ENCODE data around the gene MFSD8. TPM values are rescaled to one million over a fixed set of nuclear protein-coding genes. Genes with fewer than 3 reads are reported as not detected.
"Not testable (repeated sequence)": the region's sequence is repeated elsewhere in the genome, so short reads cannot be mapped to it uniquely, and the experiment has no call there.

MFSD8 gene
- total and polyA plus RNA-seq, 2 of the 8 experiments (the other 6 are each of a cell fraction or from before 2014, with no cell fraction given) = 9.2 to 15.8 TPM

- WGBS, 2 experiments (ENCODE audit: extremely low coverage in 1 of 2, insufficient coverage in 1 of 2, insufficient read length in 1 of 2, insufficient replicate concordance in 2 of 2, low coverage in 1 of 2, low lambda C conversion rate in 2 of 2, missing lambda C conversion rate in 1 of 2) = 97% methylated on average over 3 of the region's 4 CpGs; no CpG with 5 or more reads in 1 of the 2 experiments
- H2BK15ac ChIP-seq (ENCODE audit: low read length); H3K23ac ChIP-seq (ENCODE audit: insufficient read length); H3K9ac ChIP-seq (replicated peaks in 1 of 4; ENCODE audit: extremely low read depth in 1 of 4, low read depth in 3 of 4, low read length in 3 of 4); H2BK120ac ChIP-seq (replicated peaks; ENCODE audit: low read depth, low read length); H2BK5ac ChIP-seq (ENCODE audit: low read depth, low read length); H3K18ac ChIP-seq (ENCODE audit: extremely low read depth, low read length); H2BK20ac ChIP-seq (ENCODE audit: low read length); H3K4ac ChIP-seq (replicated peaks; ENCODE audit: insufficient read length, low read depth, low read length); H3K14ac ChIP-seq (ENCODE audit: insufficient read length); H3K36me3 ChIP-seq (ENCODE audit: control insufficient read depth in 2 of 4, insufficient read depth in 4 of 4, low read length in 3 of 4); H4K91ac ChIP-seq (replicated peaks; ENCODE audit: insufficient read length, low read length); H3K4me1 ChIP-seq (replicated peaks in 1 of 4; ENCODE audit: control insufficient read depth in 3 of 4, insufficient read depth in 4 of 4, low read length in 3 of 4); H4K5ac ChIP-seq (ENCODE audit: insufficient read length, low read depth, low read length); H2BK12ac ChIP-seq (ENCODE audit: low read depth, low read length); H3K56ac ChIP-seq (replicated peaks; ENCODE audit: insufficient read length, low read depth, low read length); H3K4me2 ChIP-seq (ENCODE audit: insufficient read depth in 1 of 2, low read depth in 2 of 2, low read length in 2 of 2); FAIRE-seq; H4K20me1 ChIP-seq (replicated peaks in 1 of 2; ENCODE audit: control insufficient read depth in 1 of 2, insufficient read depth in 2 of 2, low read length in 2 of 2); H3K27ac ChIP-seq (ENCODE audit: low read depth, low read length); H2AK5ac ChIP-seq (ENCODE audit: low read depth, low read length); H3K23me2 ChIP-seq (ENCODE audit: low read depth, low read length); H4K8ac ChIP-seq (ENCODE audit: extremely low read depth, insufficient read depth, low read length); H3K27me3 ChIP-seq (replicated peaks in 1 of 4; ENCODE audit: control insufficient read depth in 3 of 4, extremely low read depth in 1 of 4, insufficient read depth in 3 of 4, low read length in 3 of 4); H2AFZ ChIP-seq (ENCODE audit: low read length); POLR2A ChIA-PET (ENCODE audit: partially characterized antibody); H3K4me3 ChIP-seq (ENCODE audit: extremely low read depth in 1 of 4, insufficient read depth in 2 of 4, low read depth in 3 of 4, low read length in 4 of 4); H3K79me1 ChIP-seq (ENCODE audit: low read depth, low read length); DNase-seq (ENCODE audit: low read depth in 1 of 2, low spot score in 2 of 2); H3K9me3 ChIP-seq (ENCODE audit: insufficient read depth in 2 of 2, low read depth in 1 of 2, low read length in 1 of 2): not testable (repeated sequence)
- H3K79me2 ChIP-seq (ENCODE audit: control insufficient read depth in 1 of 2, insufficient read depth in 2 of 2, low read length in 2 of 2) = peaks cover 0 to 47% of the 10 kb centered on the region in 2 experiments; a peak in 2 of 4 replicates
- CTCF ChIA-PET (ENCODE audit: partially characterized antibody) = interaction anchor here (0.6 to 1.4 kb wide), 4 partner anchors 11 to 220 kb away, joined by 3 read pairs; no protein-coding TSS in a partner anchor
These were observed 6.0 kb upstream of the MFSD8 start for GRCh38 chr4:127970925-127971324.

Measured in H1 (cell line).